BLaER1 (cell line): Measurements from ENCODE around the gene GRIN1.
A peak's percentile ranks its signal among the peaks of the same experiment; 100 is the strongest.
"Not testable (repeated sequence)": the region's sequence is repeated elsewhere in the genome, so short reads cannot be mapped to it uniquely, and the experiment has no call there.

Experiments used
- H3K27ac ChIP-seq: shearing (Covaris generic); formaldehyde crosslinking; 2 replicates; pipeline ENCODE4 v1.8.1; 2022
- H3K27me3 ChIP-seq: shearing (Covaris generic); formaldehyde crosslinking; 2 replicates; pipeline ENCODE4 v1.8.1; 2022
- H3K36me3 ChIP-seq: shearing (Covaris generic); formaldehyde crosslinking; 2 replicates; pipeline ENCODE4 v1.8.1; 2022
- H3K4me1 ChIP-seq: shearing (Covaris generic); formaldehyde crosslinking; 2 replicates; pipeline ENCODE4 v1.8.1; 2022
- H3K4me2 ChIP-seq: shearing (Covaris generic); formaldehyde crosslinking; 2 replicates; pipeline ENCODE4 v1.8.1; 2022
- H3K4me3 ChIP-seq: shearing (Covaris generic); formaldehyde crosslinking; 2 replicates; pipeline ENCODE4 v1.8.1; 2022
- H3K9ac ChIP-seq: shearing (Covaris generic); formaldehyde crosslinking; 2 replicates; pipeline ENCODE4 v1.8.1; 2022
- H3K9me3 ChIP-seq: shearing (Covaris generic); formaldehyde crosslinking; 2 replicates; pipeline ENCODE4 v1.8.1; 2022
- H4K20me1 ChIP-seq: shearing (Covaris generic); formaldehyde crosslinking; 2 replicates; pipeline ENCODE4 v1.8.1; 2022
- Cebpa-rat ChIP-seq: shearing (Covaris generic); IDR thresholded peaks from 2 replicates; pipeline ENCODE4 v1.8.1; 2022

Gene GRIN1

DNA sequence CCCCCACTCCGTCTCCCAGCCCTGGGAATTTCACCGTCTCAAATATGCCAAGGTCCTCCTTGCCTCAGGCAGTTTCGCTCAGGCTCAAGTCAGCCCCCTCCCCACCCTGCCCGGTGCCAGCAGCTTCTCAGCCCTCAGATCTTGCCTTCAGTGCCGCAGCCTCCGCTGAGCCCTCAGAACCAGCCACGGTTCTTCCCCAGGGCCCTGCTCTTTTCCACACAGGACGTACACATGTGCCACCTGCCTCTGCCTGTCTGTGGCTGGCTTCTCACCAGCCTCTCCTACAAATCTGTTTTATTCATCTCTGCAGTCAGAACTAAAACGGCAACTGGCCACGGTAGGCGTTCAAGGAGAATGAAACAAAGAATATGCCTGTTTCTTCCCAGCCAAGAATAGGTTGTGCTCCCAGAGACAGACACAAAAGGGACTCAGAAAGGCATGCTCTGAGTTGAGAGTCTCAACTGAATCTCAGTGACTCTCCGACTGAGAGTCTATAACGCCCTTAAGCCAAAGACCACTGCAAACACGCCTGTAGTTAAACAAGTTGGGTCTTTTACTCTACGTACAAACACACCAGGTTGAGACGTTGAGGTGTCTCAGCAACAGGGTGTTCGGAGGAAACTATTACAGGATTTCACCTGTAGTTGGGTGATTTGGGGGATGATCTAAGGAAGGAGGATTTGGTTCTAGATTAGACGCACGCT, 10.6 kb upstream of the GRIN1 start:
- Histone ChIP-seq H4K20me1 (no peaks in the 10 kb centered on the region), H3K27ac (peak overlapping the region; percentile 92), H3K4me3 (peak overlapping the region; percentile 82), H3K9ac (peak overlapping the region; percentile 89), H3K9me3 (no peaks in the 10 kb centered on the region), H3K36me3 (no peaks in the 10 kb centered on the region), H3K4me1 (peaks cover 71% of the 10 kb centered on the region), H3K4me2 (peak overlapping the region; percentile 91), H3K27me3 (no peaks in the 10 kb centered on the region; the same call in 1 of the 2 replicates)
- no peak for TF ChIP-seq Cebpa-rat

DNA sequence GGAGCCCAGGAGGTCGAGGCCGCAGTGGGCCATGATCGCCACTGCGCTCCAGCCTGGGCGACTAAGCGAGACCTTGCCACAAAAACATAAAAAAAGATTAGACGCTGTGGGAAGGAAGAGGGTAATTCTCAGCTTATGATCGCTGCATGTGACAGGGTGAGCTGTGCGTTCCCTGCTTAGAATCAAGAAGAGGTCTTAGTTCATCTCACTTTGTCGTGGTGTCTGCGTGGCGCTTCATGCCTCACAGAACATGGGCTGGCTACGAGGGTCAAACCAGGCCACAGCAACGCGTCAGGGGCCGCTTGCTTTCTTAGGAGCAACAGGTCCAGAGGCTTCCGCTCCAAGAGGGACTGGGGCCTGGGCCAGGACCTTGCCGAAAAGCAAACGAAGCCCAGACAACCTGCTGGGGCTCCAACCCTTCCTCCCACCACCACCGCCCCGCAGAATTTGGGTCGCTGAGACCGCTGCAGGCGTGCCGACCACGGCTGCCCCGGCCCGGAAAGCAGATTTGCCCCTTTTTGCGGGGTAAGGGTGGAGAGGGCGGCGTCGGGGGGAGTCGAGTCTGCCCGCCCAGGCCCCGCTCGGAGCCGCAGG, 10.0 kb upstream of the GRIN1 start:
- no peak for TF ChIP-seq Cebpa-rat
- Histone ChIP-seq H3K36me3 (no peaks in the 10 kb centered on the region), H3K9me3 (no peaks in the 10 kb centered on the region), H3K4me3 (peak overlapping the region; percentile 82), H3K4me2 (peak overlapping the region; percentile 91), H3K27ac (peak overlapping the region; percentile 92), H3K9ac (peak overlapping the region; percentile 89), H4K20me1 (no peaks in the 10 kb centered on the region), H3K4me1 (peaks cover 64% of the 10 kb centered on the region), H3K27me3 (no peaks in the 10 kb centered on the region; the same call in 1 of the 2 replicates)

DNA sequence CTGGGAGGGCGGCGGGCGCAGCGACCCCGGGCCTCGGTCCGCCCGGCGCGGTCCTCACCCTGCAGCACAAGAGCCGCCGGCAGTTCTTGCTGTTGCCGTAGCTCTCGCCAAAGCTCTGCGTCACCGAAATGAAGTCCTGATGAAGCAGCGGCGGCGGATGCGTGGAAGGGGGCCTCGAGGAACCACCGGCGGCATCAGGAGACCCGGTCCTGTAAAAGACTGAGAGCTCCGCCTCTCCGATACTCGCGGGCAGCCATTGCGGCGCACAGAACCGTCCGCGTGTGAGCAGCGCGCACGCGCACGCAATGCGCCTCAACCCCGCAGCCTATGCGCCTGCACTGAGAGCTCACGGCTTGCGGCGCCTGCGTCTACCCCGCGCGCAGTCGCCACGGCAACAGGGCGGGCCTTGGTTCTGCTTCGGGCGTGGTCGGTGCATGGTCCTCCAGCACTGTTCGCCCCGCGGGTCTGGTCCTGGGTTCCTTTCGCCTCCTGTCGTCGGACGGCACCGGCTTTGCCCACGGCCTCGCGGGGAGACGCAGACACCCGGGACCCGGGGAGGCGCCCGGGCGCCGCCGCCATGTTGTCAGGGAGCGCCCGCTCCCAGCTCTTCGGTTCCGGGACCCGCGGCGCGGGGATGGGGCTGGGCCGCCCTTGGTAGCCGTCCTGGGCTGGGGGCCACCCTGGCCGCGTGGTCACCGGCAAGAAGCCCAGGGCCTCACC, 9.3 kb upstream of the GRIN1 start:
- Histone ChIP-seq H3K27me3 (peaks cover 6% of the 10 kb centered on the region; the same call in 1 of the 2 replicates), H4K20me1 (no peaks in the 10 kb centered on the region), H3K27ac (peak overlapping the region; percentile 92), H3K4me1 (peaks cover 57% of the 10 kb centered on the region), H3K4me3 (peak overlapping the region; percentile 82), H3K36me3 (no peaks in the 10 kb centered on the region), H3K9me3 (no peaks in the 10 kb centered on the region), H3K9ac (peak overlapping the region; percentile 89), H3K4me2 (peak overlapping the region; percentile 91)
- TF ChIP-seq Cebpa-rat: no peak

DNA sequence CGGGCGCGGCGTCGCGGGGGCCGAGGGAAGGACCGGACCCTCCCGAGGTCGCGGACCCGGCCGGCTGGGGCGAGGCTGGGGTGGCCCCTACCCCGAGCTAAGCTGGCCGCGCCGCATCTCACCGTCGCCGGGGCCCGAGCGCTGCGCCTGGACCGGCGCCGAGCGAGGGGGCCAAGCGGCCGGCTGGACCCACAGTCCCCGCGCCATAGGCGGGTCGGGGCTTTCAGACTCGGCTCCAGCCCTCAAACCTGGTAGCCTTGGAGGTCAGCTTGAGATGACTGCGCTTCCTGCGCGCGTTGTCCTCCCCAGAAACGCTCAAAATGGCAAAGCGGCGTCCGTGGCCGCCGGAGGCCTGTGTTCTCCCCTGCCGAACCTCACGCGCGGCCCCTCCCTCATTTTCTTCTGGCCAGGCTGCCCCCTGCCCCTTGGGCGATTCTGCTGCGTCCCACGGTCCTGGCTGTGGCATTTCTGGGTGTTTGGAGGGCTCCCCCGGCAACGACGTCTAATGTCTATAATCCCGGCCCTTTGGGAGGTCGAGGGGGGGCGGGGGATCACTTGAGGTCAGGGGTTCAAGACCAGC, 8.7 kb upstream of the GRIN1 start:
- H3K27ac ChIP-seq: peak overlapping the region; percentile 92
- H3K36me3 ChIP-seq: no peaks in the 10 kb centered on the region
- peak overlapping the region; percentile 82 for H3K4me3 ChIP-seq
- peaks cover 12% of the 10 kb centered on the region; the same call in 1 of the 2 replicates for H3K27me3 ChIP-seq
- no peaks in the 10 kb centered on the region for H3K9me3 ChIP-seq
- peak overlapping the region; percentile 89 for H3K9ac ChIP-seq
- no peaks in the 10 kb centered on the region for H4K20me1 ChIP-seq
- peaks cover 51% of the 10 kb centered on the region for H3K4me1 ChIP-seq
- peak overlapping the region; percentile 91 for H3K4me2 ChIP-seq
- no peak for TF ChIP-seq Cebpa-rat

DNA sequence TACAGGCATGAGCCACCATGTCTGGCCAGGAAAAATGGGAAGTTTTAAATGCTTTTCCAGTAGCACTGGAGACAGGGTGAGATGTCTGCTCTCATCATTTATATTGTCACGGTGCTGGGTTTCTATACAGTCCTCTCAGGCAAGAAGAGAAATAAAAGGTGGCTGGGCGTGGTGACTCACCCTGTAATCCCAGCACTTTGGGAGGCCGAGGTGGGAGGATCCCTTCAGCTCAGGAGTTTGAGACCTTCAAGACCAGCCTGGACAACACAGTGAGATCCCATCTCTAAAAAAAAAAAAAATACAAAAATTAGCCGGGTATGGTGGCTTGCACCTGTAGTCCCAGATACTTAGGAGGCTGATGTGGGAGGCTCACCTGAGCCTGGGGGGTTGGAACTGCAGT, 4.8 kb upstream of the GRIN1 start:
- Histone ChIP-seq H3K4me1 (peaks cover 41% of the 10 kb centered on the region), H3K4me2 (no peak overlapping the region), H3K9ac (no peak overlapping the region), H3K27ac (no peak overlapping the region), H3K36me3 (no peaks in the 10 kb centered on the region), H3K4me3 (no peak overlapping the region), H4K20me1 (peaks cover 15% of the 10 kb centered on the region), H3K27me3 (peaks cover 52% of the 10 kb centered on the region), H3K9me3 (no peaks in the 10 kb centered on the region)
- no peak for TF ChIP-seq Cebpa-rat

DNA sequence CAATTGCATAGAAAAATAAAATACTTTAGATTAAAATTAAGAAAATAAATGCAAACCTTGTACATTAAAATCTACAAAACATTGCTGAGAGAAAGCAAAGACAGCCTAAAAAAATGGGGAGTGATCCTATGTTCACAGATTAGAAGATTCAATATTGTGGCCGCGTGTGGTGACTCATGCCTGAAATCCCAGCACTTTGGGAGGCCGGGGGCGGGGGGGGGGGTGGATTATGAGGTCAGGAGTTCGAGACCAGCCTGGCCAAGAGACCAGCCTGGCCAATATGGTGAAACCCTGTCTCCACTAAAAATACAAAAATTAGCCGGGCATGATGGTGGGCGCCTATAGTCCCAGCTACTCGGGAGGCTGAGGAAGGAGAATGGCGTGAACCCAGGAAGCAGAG, 3.8 kb upstream of the GRIN1 start:
- peaks cover 24% of the 10 kb centered on the region for H4K20me1 ChIP-seq
- H3K4me3 ChIP-seq, H3K4me2 ChIP-seq, H3K36me3 ChIP-seq, H3K27ac ChIP-seq, H3K9me3 ChIP-seq, H3K9ac ChIP-seq: not testable (repeated sequence)
- H3K4me1 ChIP-seq: peaks cover 40% of the 10 kb centered on the region
- H3K27me3 ChIP-seq: peaks cover 61% of the 10 kb centered on the region

DNA sequence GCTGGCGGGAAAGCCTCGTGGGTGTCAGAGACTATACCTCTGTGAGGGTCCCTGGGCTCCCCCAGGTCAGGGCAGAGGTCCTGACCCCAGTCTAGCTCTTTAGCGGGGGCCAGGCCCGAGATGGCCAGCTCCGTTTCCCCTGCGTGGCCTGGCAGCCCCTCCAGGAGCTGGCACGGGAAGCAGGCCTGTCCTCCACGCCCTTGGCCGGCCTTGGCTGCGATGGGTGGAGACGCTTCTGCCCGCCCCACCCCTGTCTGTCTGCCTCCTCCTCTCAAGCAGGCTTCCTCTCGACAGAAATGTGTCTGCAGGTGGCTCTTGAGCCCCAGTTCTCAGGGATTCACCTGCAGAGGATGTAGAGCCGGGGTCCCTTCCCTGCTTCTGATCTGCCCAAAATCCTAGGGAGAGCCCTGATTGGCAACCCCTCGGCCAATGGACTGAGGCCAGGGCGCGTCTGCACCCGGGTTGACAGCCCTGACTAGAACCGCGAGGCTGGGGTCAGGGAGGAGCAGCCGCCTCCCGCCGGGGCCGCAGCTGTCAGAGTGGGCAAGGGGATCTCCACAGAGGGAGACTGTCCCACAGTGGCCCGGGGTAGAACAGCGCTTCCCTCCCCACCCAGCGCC, 2.6 kb upstream of the GRIN1 start:
- Histone ChIP-seq H3K36me3 (no peaks in the 10 kb centered on the region), H3K4me1 (peaks cover 30% of the 10 kb centered on the region), H3K27ac (no peak overlapping the region), H3K4me2 (no peak overlapping the region), H4K20me1 (peaks cover 33% of the 10 kb centered on the region), H3K9ac (no peak overlapping the region), H3K9me3 (no peaks in the 10 kb centered on the region), H3K4me3 (no peak overlapping the region), H3K27me3 (peaks cover 72% of the 10 kb centered on the region)
- no peak for TF ChIP-seq Cebpa-rat

DNA sequence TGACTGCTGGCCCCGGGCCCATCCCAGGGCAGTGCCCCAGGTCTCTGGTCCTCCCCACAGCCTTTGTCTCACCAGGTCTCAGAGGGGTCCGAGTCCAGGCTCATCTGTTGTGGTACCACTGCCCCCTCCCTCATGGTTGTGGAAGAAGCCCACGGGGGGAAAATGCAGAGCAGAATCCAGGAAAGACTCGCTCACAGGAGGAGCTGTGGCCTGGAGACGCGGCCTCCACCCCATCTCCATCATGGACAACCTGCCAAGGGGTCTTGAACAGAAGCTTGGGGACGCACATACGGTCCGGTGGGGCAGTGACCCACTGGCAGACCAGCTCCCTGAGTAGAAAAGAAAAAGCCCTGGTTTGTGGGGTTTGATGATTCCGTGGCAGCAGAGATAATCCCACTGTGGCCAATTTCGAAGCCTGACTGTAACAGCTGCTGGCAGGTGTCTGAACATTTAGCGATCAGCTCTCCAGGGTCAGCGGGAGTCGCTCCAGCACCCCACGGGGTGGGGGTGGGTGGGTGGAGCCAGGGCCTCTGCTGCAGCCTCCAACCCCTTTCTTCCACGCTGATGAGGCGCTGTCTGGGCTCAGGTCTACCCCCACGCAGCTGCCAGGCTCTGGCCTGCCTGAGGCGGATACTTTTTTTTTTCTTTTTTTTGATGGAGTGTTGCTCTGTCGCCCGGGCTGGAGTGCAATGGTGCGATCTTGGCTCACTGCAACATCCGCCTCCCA, 1.9 kb upstream of the GRIN1 start:
- H3K4me3 ChIP-seq: no peak overlapping the region
- TF ChIP-seq Cebpa-rat: no peak
- peaks cover 36% of the 10 kb centered on the region for H4K20me1 ChIP-seq
- H3K4me1 ChIP-seq: peaks cover 26% of the 10 kb centered on the region
- no peak overlapping the region for H3K4me2 ChIP-seq
- H3K9ac ChIP-seq: no peak overlapping the region
- peaks cover 79% of the 10 kb centered on the region for H3K27me3 ChIP-seq
- no peak overlapping the region for H3K27ac ChIP-seq
- H3K9me3 ChIP-seq: no peaks in the 10 kb centered on the region
- no peaks in the 10 kb centered on the region for H3K36me3 ChIP-seq
